IPS-NIHi11 (cell line): ENCODE measurements around the gene UGCG.
"Not testable (repeated sequence)": the region's sequence is repeated elsewhere in the genome, so short reads cannot be mapped to it uniquely, and the experiment has no call there.

Experiments
- DNase-seq: peaks from one replicate; pipeline ENCODE4 v3.0.0; 2012; ENCODE audit warnings: mixed read lengths, low spot score

The UGCG gene

DNA sequence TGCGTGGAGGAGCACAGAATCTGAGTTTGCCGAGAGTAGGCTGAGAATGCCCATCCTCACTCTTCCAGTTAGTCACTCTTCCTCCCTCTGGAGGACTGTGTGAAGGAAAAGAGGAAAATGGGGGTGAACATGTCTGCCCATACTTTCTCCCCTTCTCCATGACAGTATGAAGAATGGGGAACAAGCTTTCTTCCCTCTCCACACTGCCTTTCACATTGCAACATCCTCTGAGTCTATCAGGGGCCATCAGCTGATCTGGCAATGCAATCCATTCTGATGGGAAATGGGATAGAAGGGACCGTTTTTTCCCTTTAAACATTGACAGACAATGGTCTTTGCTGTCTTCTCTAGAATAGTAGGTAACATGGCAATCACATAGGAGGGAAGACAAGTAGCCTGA is 56.8 kb downstream of the UGCG start:
- no peak for DNase-seq

DNA sequence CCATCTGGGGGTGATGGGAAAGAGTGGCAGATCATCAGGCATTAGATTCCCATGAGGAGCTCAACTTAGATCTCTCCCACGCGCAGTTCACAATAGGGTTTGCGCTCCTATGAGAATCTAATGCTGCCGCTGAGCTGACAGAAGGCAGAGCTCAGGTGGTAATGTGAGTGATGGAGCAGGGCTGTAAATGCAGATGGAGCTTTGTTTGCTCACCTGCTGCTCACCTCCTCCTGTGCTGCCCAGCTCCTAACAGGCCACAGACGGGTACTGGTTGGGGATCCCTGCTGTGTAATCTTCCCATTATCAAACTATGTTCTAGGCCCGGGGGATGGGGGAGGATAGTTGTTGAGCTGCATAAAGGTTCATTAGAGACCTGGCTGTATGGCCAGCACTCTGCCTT is 58.4 kb downstream of the UGCG start:
- DNase-seq: no peak

DNA sequence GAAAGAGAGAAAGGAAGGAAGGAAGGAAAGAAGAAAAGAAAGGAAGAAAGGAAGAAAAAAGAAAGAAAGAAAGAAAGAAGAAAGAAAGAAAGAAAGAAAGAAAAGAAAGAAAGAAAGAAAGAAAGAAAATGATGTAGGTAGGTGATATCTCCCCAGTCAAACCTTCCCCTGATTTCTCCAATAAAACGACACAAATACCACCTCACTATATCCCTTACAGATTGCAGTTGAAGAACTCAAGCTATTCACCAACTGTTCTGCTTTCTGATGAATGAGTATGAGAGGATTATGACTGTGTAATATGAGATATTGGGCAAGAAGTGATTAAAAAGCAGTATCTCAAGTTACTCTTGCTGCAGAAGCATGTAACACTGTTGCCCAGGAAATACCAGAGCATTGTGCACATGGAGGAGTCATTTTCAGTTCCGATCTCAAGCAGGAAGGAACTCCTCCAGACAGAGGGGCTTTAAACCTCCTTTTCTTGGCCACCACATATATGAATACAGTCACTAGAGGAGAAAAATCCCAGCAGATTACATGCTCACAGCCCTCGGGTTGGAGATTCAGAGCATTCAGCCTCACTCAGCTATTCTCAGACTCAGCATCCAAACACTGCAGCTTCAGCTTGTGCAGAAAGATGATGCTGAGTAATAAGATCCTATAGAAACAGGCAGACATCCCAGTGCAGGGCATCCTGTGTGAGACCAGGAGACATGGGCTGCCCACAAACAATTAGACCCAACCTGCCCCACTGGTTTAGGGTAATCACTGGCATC is 61.4 kb downstream of the UGCG start:
- DNase-seq: peak; percentile 31

DNA sequence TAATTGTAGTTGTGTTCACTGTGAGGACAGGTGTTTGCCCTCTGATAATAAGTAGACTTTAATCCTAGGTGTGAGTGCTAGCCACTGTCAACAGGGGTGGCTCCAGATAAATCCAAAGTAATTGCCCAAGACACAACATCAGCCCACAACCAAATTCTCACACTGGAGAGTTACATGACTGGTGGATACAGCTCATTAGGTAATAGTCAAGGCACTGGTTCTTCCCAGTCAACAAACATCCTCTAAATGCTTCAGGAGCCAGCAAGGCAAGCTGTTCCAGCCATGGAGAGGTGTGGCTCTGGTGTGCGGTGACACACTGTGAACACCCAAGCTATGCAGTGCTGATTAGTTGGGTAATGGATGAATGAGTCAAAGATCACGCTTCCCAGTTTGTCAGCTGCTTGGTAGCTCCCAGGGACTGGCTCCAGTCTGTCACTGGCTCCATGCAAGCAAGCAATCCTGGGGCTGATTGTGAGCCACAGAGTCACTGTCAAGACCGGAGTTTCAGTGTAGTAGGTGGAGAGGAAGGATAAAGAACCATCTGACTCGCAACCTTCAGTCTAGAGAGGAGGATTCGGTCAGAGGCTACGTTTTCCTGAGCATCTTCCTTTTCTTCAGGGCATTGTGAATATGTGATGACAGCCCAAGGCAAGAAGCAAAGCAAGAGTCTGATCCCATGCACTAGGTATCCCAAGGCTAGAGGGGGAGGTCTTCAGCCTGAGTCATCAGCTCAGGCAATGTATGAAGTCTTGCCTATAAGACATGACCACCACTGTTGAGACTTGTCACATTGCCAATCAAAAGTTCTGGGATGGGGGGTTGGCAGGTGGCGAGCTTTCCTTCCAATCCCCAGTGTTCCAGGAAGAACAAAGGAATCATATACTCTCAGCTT is 63.1 kb downstream of the UGCG start:
- peak; percentile 33 for DNase-seq

DNA sequence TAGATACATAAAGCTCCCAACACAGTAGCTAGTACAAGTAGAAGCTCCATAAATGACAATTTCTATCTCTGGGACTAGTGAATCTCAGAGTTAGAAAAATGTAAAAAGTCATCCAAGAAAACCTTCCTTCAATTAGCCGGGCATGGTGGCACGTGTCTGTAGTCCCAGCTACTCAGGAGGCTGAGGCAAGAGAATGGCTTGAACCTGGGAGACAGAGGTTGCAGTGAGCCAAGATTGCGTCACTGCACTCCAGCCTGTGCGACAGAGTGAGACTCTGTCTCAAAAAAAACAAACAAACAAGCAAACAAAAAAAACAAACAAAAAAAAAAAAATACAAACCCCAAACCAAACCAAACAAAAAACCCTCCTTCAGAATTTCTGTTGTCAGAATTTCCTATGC is 63.9 kb downstream of the UGCG start:
- not testable (repeated sequence) for DNase-seq

DNA sequence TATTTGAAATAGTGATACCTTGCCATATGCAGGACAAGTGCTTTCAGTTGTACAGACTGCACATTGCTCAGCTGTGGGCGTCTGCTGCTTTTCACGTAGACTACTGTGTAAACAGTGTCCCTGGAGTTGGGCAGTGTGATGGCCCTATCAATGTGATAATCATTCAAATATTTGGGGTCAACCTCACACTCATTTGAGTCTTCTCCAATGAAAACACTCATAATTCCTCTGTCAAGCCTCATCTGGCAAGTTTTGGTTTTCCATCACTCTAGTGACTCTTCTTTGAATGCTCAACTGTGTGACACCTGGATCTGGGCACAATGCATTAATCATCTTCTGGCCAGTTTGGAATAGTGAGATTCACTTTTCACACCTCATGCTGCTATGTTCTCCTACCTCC is 64.4 kb downstream of the UGCG start:
- no peak for DNase-seq

DNA sequence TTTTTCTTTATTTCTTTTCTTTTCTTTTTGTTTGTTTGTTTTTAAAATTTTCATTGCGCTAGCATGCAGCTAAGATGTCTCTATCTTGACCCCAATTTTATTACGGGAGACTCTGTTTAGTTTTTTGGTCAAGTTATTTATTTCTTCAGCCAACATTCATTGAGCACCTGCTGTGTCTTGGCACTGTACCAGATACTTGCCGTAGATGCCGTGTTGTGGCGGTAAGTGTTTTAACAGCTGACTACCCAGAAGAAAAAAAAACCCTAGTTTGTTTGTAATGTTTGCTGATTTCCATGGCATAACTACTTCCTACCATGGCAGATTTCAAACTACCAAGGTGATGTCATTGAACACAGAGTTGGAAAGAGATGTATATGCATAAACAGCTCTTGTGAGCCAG is 65.0 kb downstream of the UGCG start:
- DNase-seq: no peak

DNA sequence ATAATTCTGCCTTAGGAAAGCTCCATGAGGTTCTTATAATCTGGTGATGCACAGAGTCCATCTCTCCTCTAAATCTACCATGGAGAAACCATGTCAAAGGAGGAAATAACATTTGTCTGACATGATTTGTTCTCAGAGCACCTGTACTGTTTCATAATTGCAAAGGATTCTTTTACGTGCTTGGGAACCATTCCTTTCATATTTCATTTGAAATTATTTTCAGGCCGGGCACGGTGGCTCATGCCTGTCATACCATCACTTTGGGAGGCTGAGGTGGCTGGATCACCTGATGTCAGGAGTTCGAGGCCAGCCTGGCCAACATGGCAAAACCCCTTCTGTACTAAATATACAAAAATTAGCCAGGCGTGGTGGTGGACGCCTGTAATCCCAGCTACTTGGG is 65.4 kb downstream of the UGCG start:
- DNase-seq: no peak

DNA sequence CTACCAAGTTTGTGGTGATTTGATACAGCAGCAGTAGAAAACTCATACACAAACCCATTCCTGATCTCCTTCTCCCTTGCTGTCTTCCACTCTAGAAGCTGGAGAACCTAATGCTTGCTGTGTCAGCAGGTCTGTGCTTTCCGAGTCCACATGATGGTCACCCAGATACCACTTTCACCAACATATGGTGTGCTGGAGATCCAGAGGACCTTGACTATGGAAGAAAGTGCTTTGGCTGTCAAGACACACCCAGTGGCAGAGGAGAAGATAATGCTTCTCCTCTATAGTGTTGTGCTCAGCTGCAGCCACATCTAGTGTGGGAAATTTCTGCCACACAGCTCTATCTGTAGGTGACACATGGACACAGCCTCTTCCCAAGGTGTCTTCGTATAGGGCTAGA is 67.4 kb downstream of the UGCG start:
- no peak for DNase-seq

DNA sequence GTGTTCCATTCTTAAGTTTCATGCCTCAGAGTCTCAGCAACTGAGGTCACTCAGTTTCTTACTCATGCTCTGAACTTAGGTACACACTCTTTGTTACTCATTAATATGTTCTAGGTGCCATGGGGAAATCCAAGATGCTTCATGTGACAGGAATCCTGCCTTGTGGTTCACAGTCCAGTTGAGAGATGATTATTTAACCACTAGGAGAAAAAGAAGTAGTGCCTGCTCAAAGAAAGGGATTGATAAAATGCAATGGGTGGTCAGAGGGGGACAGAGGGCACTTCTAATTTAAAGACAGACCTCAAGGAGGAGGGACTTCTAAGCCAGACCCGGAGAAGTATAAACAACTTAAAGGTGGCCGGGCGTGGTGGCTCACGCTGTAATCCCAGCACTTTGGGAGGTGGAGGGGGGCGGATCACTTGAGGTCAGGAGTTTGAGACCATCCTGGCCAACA is 69.0 kb downstream of the UGCG start:
- DNase-seq: no peak

DNA sequence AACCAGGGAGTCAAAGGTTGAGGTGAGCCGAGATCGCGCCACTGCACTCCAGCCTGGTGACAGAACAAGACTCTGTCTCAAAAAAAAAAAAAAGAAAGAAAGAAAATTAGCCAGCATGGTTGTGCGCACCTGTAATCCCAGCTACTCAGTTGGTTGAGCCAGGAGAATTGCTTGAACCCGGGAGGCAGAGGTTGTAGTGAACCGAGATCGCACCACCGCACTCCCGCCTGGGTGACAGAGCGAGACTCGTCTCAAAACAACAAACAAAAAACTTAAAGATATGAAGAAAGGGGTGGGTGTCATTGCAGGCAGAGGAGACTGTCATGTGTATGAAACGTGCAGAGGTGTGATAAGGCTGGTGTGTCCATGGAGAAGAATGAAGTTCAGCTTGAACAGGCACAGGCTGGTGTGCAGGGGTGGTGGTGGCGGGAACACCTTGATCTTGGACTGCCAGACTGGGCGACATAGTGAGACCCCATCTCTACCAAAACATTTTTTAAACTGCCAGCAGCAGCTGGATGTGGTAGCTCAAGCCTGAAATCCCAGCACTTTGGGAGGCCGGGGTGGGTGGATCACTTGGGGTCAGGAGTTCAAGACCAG is 69.6 kb downstream of the UGCG start:
- no peak for DNase-seq

DNA sequence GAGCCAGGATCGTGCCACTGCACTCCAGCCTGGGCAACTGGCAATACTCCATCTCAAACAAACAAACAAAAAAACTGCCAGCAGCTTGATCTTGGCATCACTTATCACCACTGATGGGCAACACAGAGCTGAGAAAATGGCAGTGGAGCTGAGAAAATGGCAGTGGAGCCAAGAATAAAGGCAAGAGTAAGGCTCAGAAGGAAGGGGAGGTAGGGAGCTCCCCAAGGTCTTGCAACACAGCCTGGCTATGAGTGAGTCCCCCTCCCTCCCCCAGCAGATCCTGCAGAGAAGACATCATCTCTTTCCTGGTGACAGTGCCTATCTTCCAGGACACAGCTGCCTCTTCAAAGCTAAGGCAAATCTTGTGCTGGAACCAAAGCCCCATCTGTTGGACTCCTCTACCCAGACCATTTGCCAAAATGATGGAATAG is 70.3 kb downstream of the UGCG start:
- DNase-seq: no peak

DNA sequence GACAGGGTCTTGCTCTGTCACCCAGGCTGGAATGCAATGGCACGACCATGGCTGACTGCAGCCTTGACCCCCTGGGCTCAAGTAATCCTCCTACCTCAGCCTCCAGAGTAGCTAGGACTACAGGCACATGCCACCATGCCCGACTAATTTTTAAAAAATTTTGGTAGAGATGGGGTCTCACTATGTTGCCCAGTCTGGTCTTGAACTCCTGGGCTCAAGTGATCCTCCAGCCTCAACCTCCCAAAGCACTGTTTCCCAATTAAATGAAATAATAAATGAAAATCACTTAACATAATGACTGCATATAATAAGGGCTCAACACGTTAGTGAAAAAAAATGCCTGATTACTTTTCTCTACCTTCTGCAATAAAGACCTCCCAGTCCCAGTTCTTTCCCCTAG is 71.0 kb downstream of the UGCG start:
- no peak for DNase-seq

DNA sequence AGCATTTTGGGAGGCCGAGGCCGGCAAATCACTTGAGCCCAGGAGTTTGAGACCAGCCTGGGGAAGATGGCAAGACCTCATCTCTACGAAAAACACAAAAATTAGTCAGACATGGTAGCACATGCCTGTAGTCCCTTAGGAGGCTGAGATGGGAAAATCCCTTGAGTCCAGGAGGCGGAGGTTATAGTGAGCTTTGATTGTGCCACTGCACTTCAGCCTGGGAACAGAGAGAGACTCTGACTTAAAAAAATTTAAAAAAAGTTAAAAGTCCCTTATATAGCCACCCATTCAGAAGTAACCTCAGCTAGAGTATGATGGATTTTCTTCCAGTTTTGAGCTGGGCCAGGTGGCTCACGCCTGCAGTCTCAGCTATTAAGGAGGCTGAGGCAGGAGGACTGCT is 72.4 kb downstream of the UGCG start:
- no peak for DNase-seq

DNA sequence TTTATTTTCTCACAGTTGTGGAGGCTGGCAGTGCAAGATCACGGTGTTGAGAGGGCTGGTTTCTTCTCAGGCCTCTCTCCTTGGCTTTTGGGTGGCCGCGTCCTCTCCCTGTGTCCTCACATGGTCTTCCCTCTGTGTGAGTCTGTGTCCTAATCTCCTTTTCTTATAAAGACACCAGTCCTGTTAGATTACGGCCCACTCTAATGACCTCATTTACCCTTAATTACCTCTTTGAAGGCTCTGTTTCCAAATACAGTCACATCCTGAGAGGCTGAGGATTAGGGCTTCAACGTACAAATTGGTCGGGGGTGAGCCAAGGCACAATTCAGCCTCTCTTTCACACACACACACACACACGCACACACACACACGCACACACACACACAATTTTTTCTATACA is 73.0 kb downstream of the UGCG start:
- no peak for DNase-seq

DNA sequence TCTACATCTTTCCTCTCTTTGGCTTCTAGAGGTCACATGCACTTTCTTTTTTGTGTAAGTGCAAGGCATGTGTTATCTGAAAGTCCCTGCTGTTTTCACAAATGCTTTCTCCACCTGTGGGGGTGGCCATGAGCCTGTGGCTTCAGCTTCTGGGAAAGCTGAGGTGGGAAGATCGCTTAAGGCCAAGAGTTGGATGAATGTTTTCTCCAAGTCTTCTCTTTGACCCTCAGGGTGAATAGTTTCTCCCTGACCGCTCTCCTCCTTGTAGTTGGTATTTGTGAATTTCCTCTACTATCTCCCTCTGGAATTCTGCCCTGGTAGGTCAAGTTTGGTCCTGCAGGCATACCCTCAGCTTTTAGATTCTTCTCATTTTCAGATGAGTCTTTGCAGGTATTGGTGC is 74.2 kb downstream of the UGCG start:
- DNase-seq: no peak

DNA sequence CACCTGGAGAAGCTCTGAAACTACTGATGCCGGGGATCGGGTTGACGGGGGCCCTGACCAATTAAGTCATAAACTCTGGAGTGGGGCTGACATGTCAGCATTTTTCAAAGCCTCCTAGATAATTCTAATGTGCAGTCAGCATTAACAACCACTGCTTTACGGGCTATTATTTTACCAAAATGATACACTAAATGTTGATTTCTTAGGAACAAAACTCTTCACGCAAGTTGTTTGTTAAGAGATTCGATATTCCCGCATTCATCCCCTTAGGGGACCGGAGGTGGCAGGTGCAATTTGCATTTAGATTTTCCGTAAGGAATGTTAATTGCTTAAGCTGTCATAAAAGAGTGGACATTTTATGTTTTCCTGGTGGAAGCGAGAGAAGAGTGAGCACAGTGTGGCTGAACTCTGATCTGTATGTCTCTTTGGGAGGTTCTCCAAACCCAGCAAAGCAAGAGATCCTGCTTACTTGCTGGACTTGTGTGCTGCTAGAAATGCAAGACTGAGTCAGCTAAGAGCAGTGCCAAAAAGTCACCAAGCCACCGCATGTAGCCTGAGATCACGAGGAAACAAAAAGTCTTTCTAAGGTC is 77.6 kb downstream of the UGCG start:
- no peak for DNase-seq

DNA sequence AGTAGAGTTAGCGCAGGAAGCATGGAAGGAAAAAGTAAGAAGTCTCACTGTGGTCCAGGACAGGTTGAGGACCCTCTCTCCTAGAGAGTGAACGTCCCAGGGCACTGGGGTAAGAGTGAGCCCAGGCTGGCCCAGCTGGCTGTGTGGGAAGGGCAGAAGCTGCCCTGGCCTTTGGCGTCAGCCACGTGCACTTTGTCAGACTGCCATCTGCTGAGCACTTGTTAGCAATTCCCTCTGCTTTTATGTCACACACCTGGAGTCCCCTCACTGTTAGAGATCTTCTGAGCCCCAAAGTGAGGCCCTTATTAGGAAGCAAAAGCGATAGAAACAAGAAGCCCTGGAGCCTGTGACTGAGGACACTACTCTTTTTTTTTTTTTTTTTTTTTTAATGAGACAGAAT is 79.1 kb downstream of the UGCG start:
- DNase-seq: peak; percentile 41

DNA sequence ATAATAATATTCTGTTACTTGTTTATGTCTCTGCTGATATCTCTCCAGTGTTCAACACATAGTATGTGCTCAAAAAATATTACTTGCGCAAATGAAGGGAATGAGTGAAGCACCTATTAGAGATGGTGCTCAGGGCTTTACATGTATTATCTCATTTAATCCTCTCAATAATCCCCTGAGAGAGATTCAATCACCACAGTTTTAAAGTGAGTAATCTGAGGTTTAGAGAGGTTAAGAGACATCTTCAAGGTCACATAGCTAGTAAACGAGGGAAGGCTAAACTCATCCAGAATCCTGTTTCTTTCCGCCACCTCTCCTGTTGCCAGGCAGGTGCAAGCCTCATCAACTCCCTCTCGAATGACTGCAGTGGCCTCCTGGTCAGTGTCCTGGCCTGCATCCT is 82.0 kb downstream of the UGCG start:
- no peak for DNase-seq

DNA sequence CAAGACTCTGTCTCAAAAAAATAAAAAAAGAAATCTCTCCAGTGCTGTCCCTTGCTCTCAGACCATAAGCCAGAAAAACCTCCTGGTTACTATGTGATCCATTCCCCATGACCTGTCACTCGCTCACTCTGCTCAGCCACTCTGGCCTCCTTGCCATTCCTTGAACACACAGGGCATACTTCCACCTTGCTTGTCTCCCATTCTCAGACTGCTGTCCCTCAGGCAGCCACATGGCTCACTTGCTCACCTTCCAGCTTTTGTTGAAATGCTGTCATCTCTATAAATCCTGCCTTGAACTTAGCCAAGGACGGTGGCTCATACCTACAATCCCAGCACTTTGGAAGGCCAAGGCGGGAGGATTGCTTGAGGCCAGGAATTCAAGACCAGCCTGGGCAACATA is 82.9 kb downstream of the UGCG start:
- DNase-seq: no peak

DNA sequence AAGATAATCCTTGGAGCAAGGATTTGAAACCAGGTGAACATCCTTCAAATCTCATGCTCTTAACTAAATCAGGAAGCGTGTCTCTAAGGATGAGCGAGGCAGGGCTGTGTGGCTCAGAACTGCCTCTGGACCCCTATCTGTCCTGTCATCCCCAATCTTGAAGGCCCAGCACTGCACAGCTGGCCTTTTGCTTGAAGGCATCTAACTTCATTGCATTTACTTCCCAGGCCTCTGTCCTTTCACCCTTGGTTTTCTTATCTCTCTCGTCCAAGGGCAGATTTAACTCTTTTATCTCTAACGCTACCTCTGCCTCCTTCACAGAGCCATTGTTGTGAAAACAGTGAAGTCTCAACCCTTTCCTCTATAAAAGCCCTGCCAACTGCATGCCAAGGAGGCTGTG is 83.8 kb downstream of the UGCG start:
- no peak for DNase-seq

DNA sequence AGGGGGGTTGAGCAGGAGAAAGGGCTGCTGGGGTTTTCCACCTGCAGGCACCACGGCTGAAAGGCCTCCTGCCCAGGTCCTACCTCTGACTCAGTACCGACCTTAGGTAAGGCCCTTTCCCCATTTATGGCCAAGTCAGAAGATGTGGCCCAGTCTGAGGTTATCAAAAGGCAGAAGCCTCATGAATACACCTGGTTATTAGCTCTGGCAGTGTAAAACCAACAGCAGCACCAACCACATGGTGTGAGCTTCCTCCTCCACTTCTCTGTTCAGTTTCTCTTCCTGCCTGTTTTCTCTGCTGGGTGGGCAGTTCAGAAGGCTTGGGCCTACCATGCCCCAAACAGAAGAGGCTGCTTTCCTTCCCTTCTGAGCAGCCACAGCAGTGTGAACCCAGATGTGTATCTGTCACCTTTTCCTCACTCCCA is 86.9 kb downstream of the UGCG start:
- no peak for DNase-seq
